GM12878 (cell line): ENCODE results near the gene HOXC13. TPM values are rescaled to one million over a fixed set of nuclear protein-coding genes. Genes with fewer than 3 reads are reported as not detected.

Experiments
- ATAC-seq: fragments of 200-7000 bp; cut with Tn5 transposase; 3 replicates; pipeline ENCODE4 v1.9.1; 2020; ENCODE audit warnings: mild to moderate bottlenecking, moderate library complexity
- BruUV-seq: library from RNA; stranded (reverse); fragments of 400-500 nt; replicated peaks from 2 replicates; lab custom pipeline; 2021; lab: Mats Ljungman, UMichigan
- CTCF ChIA-PET: fragments of 300-600 bp; sonication (Branson Sonifier 250); formaldehyde crosslinking; extraction: SDS; loops from one replicate; lab custom pipeline; 2021; ENCODE audit warnings: inconsistent platforms; lab: Yijun Ruan, JAX
- POLR2A ChIA-PET: fragments of 350-600 bp; formaldehyde crosslinking; extraction: SDS; loops from one replicate; lab custom pipeline; 2021; ENCODE audit warnings: inconsistent platforms; lab: Charles Lee
- RAD21 ChIA-PET: fragments of 300-600 bp; sonication (Branson Sonifier 250); formaldehyde crosslinking; loops from one replicate; lab custom pipeline; 2023; ENCODE audit warnings: antibody characterized with exemption; ENCODE audit not compliant: unreplicated experiment; lab: Charles Lee
- SMC1A ChIA-PET: fragments of 300-600 bp; sonication (Branson Sonifier 250); formaldehyde crosslinking; loops from one replicate; lab custom pipeline; 2023; ENCODE audit not compliant: unreplicated experiment, uncharacterized antibody; lab: Charles Lee
- DNase-seq: peaks from one replicate; pipeline ENCODE4 v3.0.0-alpha.2; 2011; ENCODE audit warnings: low read depth, low spot score
- FAIRE-seq: peaks from 3 replicates; lab custom pipeline; 2011; peaks lifted over from hg19 to GRCh38; lab: Jason Lieb, UNC
- H2AFZ ChIP-seq: 2 replicates; pipeline ENCODE4 v1.6.0; 2011; ENCODE audit warnings: low read depth, low read length, control low read depth; ENCODE audit not compliant: control insufficient read depth
- H3K27ac ChIP-seq: 2 replicates; pipeline ENCODE4 v1.5.1; 2011; ENCODE audit warnings: control low read depth; ENCODE audit not compliant: control insufficient read depth, insufficient read depth
- H3K27me3 ChIP-seq, 2 experiments: replicated peaks in 1 of 2; 2 replicates each; pipeline versions ENCODE4 v1.6.0 to v1.6.1; 2011; ENCODE audit warnings: low read length in 1 of 2; ENCODE audit not compliant: control insufficient read depth in 2 of 2, insufficient read depth in 2 of 2
- H3K36me3 ChIP-seq, 2 experiments: 2 replicates each; pipeline ENCODE4 v1.5.1; 2011; ENCODE audit warnings: low read length in 1 of 2; ENCODE audit not compliant: control insufficient read depth in 2 of 2, insufficient read depth in 2 of 2
- H3K4me1 ChIP-seq: 2 replicates; pipeline ENCODE4 v1.6.1; 2011; ENCODE audit warnings: mild to moderate bottlenecking, low read length, moderate library complexity, mixed read lengths; ENCODE audit not compliant: control insufficient read depth, insufficient read depth
- H3K4me2 ChIP-seq: 2 replicates; pipeline ENCODE4 v1.6.0; 2011; ENCODE audit warnings: control low read depth; ENCODE audit not compliant: control insufficient read depth, insufficient read depth
- H3K4me3 ChIP-seq: fragments of 200-600 bp; sonication (generic); 2 replicates; pipeline ENCODE4 v1.5.1; 2016
- H3K79me2 ChIP-seq: 2 replicates; pipeline ENCODE4 v1.6.0; 2011; ENCODE audit warnings: low read length; ENCODE audit not compliant: control insufficient read depth, insufficient read depth
- H3K9ac ChIP-seq: 2 replicates; pipeline ENCODE4 v1.8.0; 2011; ENCODE audit warnings: low read length, control low read depth, mixed read lengths; ENCODE audit not compliant: control insufficient read depth, insufficient read depth
- H3K9me3 ChIP-seq: replicated peaks from 3 replicates; pipeline ENCODE4 v1.5.1; 2011; ENCODE audit warnings: mild to moderate bottlenecking, low read length; ENCODE audit not compliant: control insufficient read depth, insufficient read depth
- H4K20me1 ChIP-seq: 2 replicates; pipeline ENCODE4 v1.6.0; 2011; ENCODE audit not compliant: control insufficient read depth, insufficient read depth
- SUZ12 ChIP-seq: fragments of 200-600 bp; sonication (generic); IDR thresholded peaks from one replicate; pipeline ENCODE4 v1.6.1; 2018; ENCODE audit warnings: antibody characterized with exemption, mild to moderate bottlenecking; ENCODE audit not compliant: unreplicated experiment
- ZBTB11 ChIP-seq: fragments of 450-650 bp; formaldehyde crosslinking; IDR thresholded peaks from 2 replicates; pipeline ENCODE4 v1.5.0; 2022; ENCODE audit warnings: mild to moderate bottlenecking, missing genetic modification characterization
- WGBS: methylation state at CpG from one replicate; pipeline ENCODE4 v1.1.6; 2016; ENCODE audit warnings: low lambda C conversion rate; ENCODE audit not compliant: insufficient replicate concordance, insufficient coverage; ENCODE audit errors: missing lambda C conversion rate; 5-methylcytosine and 5-hydroxymethylcytosine counted together
- in situ Hi-C: fragments of 300-500 bp; cut with MboI; formaldehyde crosslinking; loops from 9 replicates; pipeline ENCODE4 v1.14.3; 2018; ENCODE audit warnings: mixed read lengths
- intact Hi-C: fragments of 100-400 bp; cut with micrococcal nuclease; formaldehyde crosslinking; loops from one replicate; pipeline ENCODE4 v1.14.2; 2022; ENCODE audit not compliant: unreplicated experiment
- polyA plus RNA-seq, 11 experiments: library from polyadenylated mRNA; depleted of rRNA in 4 of 11; unstranded in 6 of 11; stranded (reverse) in 5 of 11; fragments of >200 nt; fragmentation: Nextera tagmentation in 4 of 11; fragmentation: Illumina TruSeq in 1 of 11; extraction: Ambion mirVana in 4 of 11; extraction: Trizol in 1 of 11; gene quantifications; 1 replicate in 1 of 11; 2 replicates in 10 of 11; pipeline versions ENCODE4 v1.2.1 to v1.2.3, GENCODE V29; 2011 to 2016; ENCODE audit warnings: inconsistent platforms in 2 of 11, missing spikeins in 2 of 11, low read depth in 1 of 11
- total RNA-seq, 4 experiments: library from RNA; depleted of rRNA in 3 of 4; stranded (reverse); fragments of >200 nt in 3 of 4; fragmentation: Illumina TruSeq in 1 of 4; extraction: Trizol in 1 of 4; gene quantifications; 2 replicates each; pipeline versions ENCODE4 v1.2.1 to v1.2.3, GENCODE V29; 2013 to 2021

Gene HOXC13
- total and polyA plus RNA-seq, 10 of the 15 experiments (the other 5 are each of a cell fraction or from before 2014, with no cell fraction given) = not detected

GRCh38 chr12:53973236-53974042 is 34.8 kb downstream of the HOXC13 start:
- Histone ChIP-seq H3K27ac (no peak overlapping the region), H3K4me1 (peaks cover 8% of the 10 kb centered on the region), H3K36me3 (no peaks in the 10 kb centered on the region), H3K9me3 (no peaks in the 10 kb centered on the region; the same call in 1 of the 3 replicates), H3K79me2 (no peaks in the 10 kb centered on the region), H3K27me3 (peaks cover 28 to 35% of the 10 kb centered on the region in 2 experiments), H3K9ac (no peak overlapping the region), H4K20me1 (no peaks in the 10 kb centered on the region; the same call in 1 of the 2 replicates), H3K4me2 (no peak overlapping the region), H2AFZ (no peak overlapping the region), H3K4me3 (no peak overlapping the region)
- TF ChIP-seq ZBTB11 (CRISPR knock-in tag) (no peak), SUZ12 (peak; percentile 98)
- CTCF ChIA-PET = no interaction called here
- DNase-seq (no peak), ATAC-seq (no peak), FAIRE-seq (no peak)
- SMC1A ChIA-PET = no interaction called here
- 60% methylated on average over 56 of the region's 71 CpGs for WGBS
- RAD21 ChIA-PET = no interaction called here
- POLR2A ChIA-PET = no interaction called here
- in situ Hi-C loops = no loop called here
- intact Hi-C loops = no loop called here
- BruUV-seq = no TSS peak
